ENCODE results near the gene PAEP. TPM values are rescaled to one million over a fixed set of nuclear protein-coding genes. Genes with fewer than 3 reads are reported as not detected.

The PAEP gene
- total RNA-seq, 1 donor: not detected

- no peak for TF ChIP-seq CTCF (IDR thresholded peaks at IDR 0.05; ENCODE audit: insufficient read depth, low read depth, low read length)
- H3K4me3 ChIP-seq (ENCODE audit: low read depth, low read length): no peak overlapping the region
- DNase-seq (ENCODE audit: low read depth): no peak
These were observed 12.8 kb downstream of the PAEP start for GRCh38 chr9:135574331-135574730.

- no peak for TF ChIP-seq CTCF (IDR thresholded peaks at IDR 0.05; ENCODE audit: insufficient read depth, low read depth, low read length)
- no peak for DNase-seq (ENCODE audit: low read depth)
- no peak overlapping the region for H3K4me3 ChIP-seq (ENCODE audit: low read depth, low read length)
These were observed 13.4 kb downstream of the PAEP start for GRCh38 chr9:135574943-135575342.

GRCh38 chr9:135575995-135576631, 14.6 kb downstream of the PAEP start:
- no peak for TF ChIP-seq CTCF (IDR thresholded peaks at IDR 0.05; ENCODE audit: insufficient read depth, low read depth, low read length)
- H3K4me3 ChIP-seq (ENCODE audit: low read depth, low read length): no peak overlapping the region
- DNase-seq (ENCODE audit: low read depth): no peak

GRCh38 chr9:135577256-135577655, 15.7 kb downstream of the PAEP start:
- no peak for DNase-seq (ENCODE audit: low read depth)
- TF ChIP-seq CTCF (IDR thresholded peaks at IDR 0.05; ENCODE audit: insufficient read depth, low read depth, low read length): no peak
- H3K4me3 ChIP-seq (ENCODE audit: low read depth, low read length): no peak overlapping the region

GRCh38 chr9:135579356-135579755, 17.8 kb downstream of the PAEP start:
- TF ChIP-seq CTCF (IDR thresholded peaks at IDR 0.05; ENCODE audit: insufficient read depth, low read depth, low read length): no peak
- H3K4me3 ChIP-seq (ENCODE audit: low read depth, low read length): no peak overlapping the region
- no peak for DNase-seq (ENCODE audit: low read depth)

GRCh38 chr9:135579889-135580660, 18.5 kb downstream of the PAEP start:
- DNase-seq (ENCODE audit: low read depth): no peak
- no peak for TF ChIP-seq CTCF (IDR thresholded peaks at IDR 0.05; ENCODE audit: insufficient read depth, low read depth, low read length)
- H3K4me3 ChIP-seq (ENCODE audit: low read depth, low read length): no peak overlapping the region

Data from fibroblast of villous mesenchyme (primary cell).